K562 (cell line): ENCODE data around the gene SMG6. TPM values are rescaled to one million over a fixed set of nuclear protein-coding genes. Genes with fewer than 3 reads are reported as not detected.
A peak's percentile ranks its signal among the peaks of the same experiment; 100 is the strongest.

ENCODE experiments used
- ATF4 ChIP-seq: fragments of 450-650 bp; formaldehyde crosslinking; IDR thresholded peaks from 2 replicates; pipeline ENCODE4 v1.4.0; 2022; ENCODE audit warnings: mild to moderate bottlenecking, moderate library complexity
- CTCFL ChIP-seq: IDR thresholded peaks from 2 replicates; pipeline ENCODE4 v1.6.1; 2011; ENCODE audit warnings: borderline replicate concordance, low read depth, mild to moderate bottlenecking, moderate library complexity, low read length; ENCODE audit not compliant: insufficient read depth, poor library complexity, severe bottlenecking
- GTF2E2 ChIP-seq: fragments of 200-800 bp; sonication (Bioruptor generic); IDR thresholded peaks from 2 replicates; pipeline ENCODE4 v1.6.1; 2016; ENCODE audit warnings: missing genetic modification characterization, missing compliant biosample characterization
- NBN ChIP-seq: fragments of 450-650 bp; IDR thresholded peaks from 2 replicates; pipeline ENCODE4 v1.6.1; 2016; ENCODE audit warnings: low read depth, mild to moderate bottlenecking
- NCOA6 ChIP-seq: fragments of 450-650 bp; IDR thresholded peaks from 2 replicates; pipeline ENCODE4 v1.6.1; 2017; ENCODE audit warnings: mild to moderate bottlenecking
- NR2C1 ChIP-seq, 2 experiments: fragments of 450-650 bp; IDR thresholded peaks; 2 replicates each; pipeline ENCODE4 v1.6.1; 2017; ENCODE audit warnings: mild to moderate bottlenecking in 2 of 2, antibody characterized with exemption in 1 of 2, inconsistent platforms in 1 of 2, missing compliant biosample characterization in 1 of 2, missing genetic modification characterization in 1 of 2
- RBM14 ChIP-seq: fragments of 200-400 bp; formaldehyde crosslinking; IDR thresholded peaks from 2 replicates; pipeline ENCODE4 v1.6.1; 2018; ENCODE audit warnings: low read depth, mild to moderate bottlenecking, low read length, moderate library complexity, borderline replicate concordance; ENCODE audit not compliant: insufficient read depth
- SIN3B ChIP-seq: fragments of 450-650 bp; IDR thresholded peaks from 2 replicates; pipeline ENCODE4 v1.6.1; 2017; ENCODE audit warnings: low read depth, mild to moderate bottlenecking, moderate library complexity
- SREBF2 ChIP-seq: sonication (generic); formaldehyde crosslinking; IDR thresholded peaks from 2 replicates; pipeline ENCODE4 v1.4.0; 2020; ENCODE audit warnings: mild to moderate bottlenecking, missing genetic modification reagents
- STAT5A ChIP-seq: IDR thresholded peaks from 2 replicates; pipeline ENCODE4 v1.6.1; 2012; ENCODE audit warnings: low read length, inconsistent platforms, borderline replicate concordance
- TCF3 ChIP-seq: sonication (generic); formaldehyde crosslinking; IDR thresholded peaks from 2 replicates; pipeline ENCODE4 v1.4.0; 2020; ENCODE audit warnings: mild to moderate bottlenecking, missing genetic modification reagents
- TSHZ1 ChIP-seq: fragments of 250-450 bp; sonication (Bioruptor Pico); IDR thresholded peaks from 2 replicates; pipeline ENCODE4 v1.4.0; 2020; ENCODE audit warnings: mild to moderate bottlenecking, moderate library complexity
- ZNF324 ChIP-seq: fragments of 250-450 bp; sonication (Bioruptor Pico); IDR thresholded peaks from 2 replicates; pipeline ENCODE4 v1.4.0; 2020; ENCODE audit warnings: mild to moderate bottlenecking
- ZNF449 ChIP-seq: fragments of 250-450 bp; sonication (Bioruptor Pico); IDR thresholded peaks from 2 replicates; pipeline ENCODE4 v1.8.0; 2022; ENCODE audit warnings: moderate library complexity, mild to moderate bottlenecking, inconsistent platforms
- ZNF655 ChIP-seq: fragments of 250-450 bp; sonication (Bioruptor Pico); IDR thresholded peaks from 2 replicates; pipeline ENCODE4 v1.5.0; 2021
- polyA plus RNA-seq, 8 experiments: library from polyadenylated mRNA; depleted of rRNA in 4 of 8; stranded (reverse) in 5 of 8; unstranded in 3 of 8; fragments of >200 nt; fragmentation: Nextera tagmentation in 2 of 8; fragmentation: Illumina TruSeq in 1 of 8; extraction: Ambion mirVana in 2 of 8; extraction: Trizol in 1 of 8; gene quantifications; 2 replicates each; pipeline versions ENCODE4 v1.2.1 to v1.2.3, GENCODE V29; 2011 to 2014; ENCODE audit warnings: inconsistent platforms in 1 of 8, missing spikeins in 1 of 8
- total RNA-seq, 7 experiments: library from RNA; depleted of rRNA in 6 of 7; stranded (reverse); fragments of >200 nt in 6 of 7; fragmentation: Illumina TruSeq in 2 of 7; extraction: Trizol in 2 of 7; gene quantifications; 2 replicates each; pipeline versions ENCODE4 v1.2.1 to v1.2.3, GENCODE V29; 2011 to 2021; ENCODE audit warnings: low replicate concordance in 1 of 7
- TF ChIP-seq, protein P1 (sequence below): fragments of 450-650 bp; formaldehyde crosslinking; conservative IDR thresholded peaks from 2 replicates; pipeline ENCODE4 v1.4.0; 2022; ENCODE audit warnings: mild to moderate bottlenecking, missing genetic modification characterization

SMG6 gene
- total and polyA plus RNA-seq, 9 of the 15 experiments (the other 6 are each of a cell fraction or from before 2014, with no cell fraction given), result 0.44 to 13.9 (median 6.0) TPM

GRCh38 chr17:2192367-2193057 is 111.1 kb downstream of the SMG6 start (continued):
- TF ChIP-seq ZNF655 (CRISPR knock-in tag), result no peak
- peak; percentile 23; the same call in 1 of the 2 replicates for TF ChIP-seq TCF3
- no peak for TF ChIP-seq ZNF324 (CRISPR knock-in tag)
- no peak for TF ChIP-seq RBM14
- TF ChIP-seq STAT5A, result no peak
- no peak for TF ChIP-seq NBN
- TF ChIP-seq TSHZ1 (CRISPR knock-in tag), result no peak
- no peak for TF ChIP-seq ZNF449
- TF ChIP-seq SREBF2, result no peak
- TF ChIP-seq GTF2E2 (tag), result no peak
- no peak for TF ChIP-seq CTCFL
- TF ChIP-seq SIN3B, result no peak
- TF ChIP-seq NR2C1 (IDR thresholded peaks at IDR 0.05), result no peak
- TF ChIP-seq NR2C1 (tag; IDR thresholded peaks at IDR 0.05), result no peak
- TF ChIP-seq, protein P1, sequence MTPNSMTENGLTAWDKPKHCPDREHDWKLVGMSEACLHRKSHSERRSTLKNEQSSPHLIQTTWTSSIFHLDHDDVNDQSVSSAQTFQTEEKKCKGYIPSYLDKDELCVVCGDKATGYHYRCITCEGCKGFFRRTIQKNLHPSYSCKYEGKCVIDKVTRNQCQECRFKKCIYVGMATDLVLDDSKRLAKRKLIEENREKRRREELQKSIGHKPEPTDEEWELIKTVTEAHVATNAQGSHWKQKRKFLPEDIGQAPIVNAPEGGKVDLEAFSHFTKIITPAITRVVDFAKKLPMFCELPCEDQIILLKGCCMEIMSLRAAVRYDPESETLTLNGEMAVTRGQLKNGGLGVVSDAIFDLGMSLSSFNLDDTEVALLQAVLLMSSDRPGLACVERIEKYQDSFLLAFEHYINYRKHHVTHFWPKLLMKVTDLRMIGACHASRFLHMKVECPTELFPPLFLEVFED (CRISPR knock-in tag), result no peak
- no peak for TF ChIP-seq ATF4
- no peak for TF ChIP-seq NCOA6
